NCI-H2227 treated with DMSO at 0.1 percent for 48 hours (cell line): Measurements from ENCODE around the gene MIB1.
A peak's percentile ranks its signal among the peaks of the same experiment; 100 is the strongest.
"Not testable (repeated sequence)": the region's sequence is repeated elsewhere in the genome, so short reads cannot be mapped to it uniquely, and the experiment has no call there.

ENCODE experiments used
- DNase-seq: peaks from one replicate; lab custom pipeline; 2025; lab: John Stamatoyannopoulos, UW

MIB1 gene

GRCh38 chr18:21743166-21743832 is 2.7 kb downstream of the MIB1 start:
- DNase-seq, result no peak

- no peak for DNase-seq
Measured at GRCh38 chr18:21745231-21745630, 4.6 kb downstream of the MIB1 start.

GRCh38 chr18:21747268-21747667 is 6.7 kb downstream of the MIB1 start:
- no peak for DNase-seq

- DNase-seq, result peak; percentile 41
Measured at GRCh38 chr18:21747764-21748693, 7.4 kb downstream of the MIB1 start.

- DNase-seq, result no peak
Measured at GRCh38 chr18:21757833-21758232, 17.2 kb downstream of the MIB1 start.

- no peak for DNase-seq
Measured at GRCh38 chr18:21759836-21760235, 19.2 kb downstream of the MIB1 start.

GRCh38 chr18:21760321-21760720 is 19.7 kb downstream of the MIB1 start:
- no peak for DNase-seq

GRCh38 chr18:21761471-21762115 is 21.0 kb downstream of the MIB1 start:
- no peak for DNase-seq

- no peak for DNase-seq
Measured at GRCh38 chr18:21762181-21762772, 21.7 kb downstream of the MIB1 start.

- DNase-seq, result no peak
Measured at GRCh38 chr18:21763846-21764646, 23.5 kb downstream of the MIB1 start.

GRCh38 chr18:21769206-21769605 is 28.6 kb downstream of the MIB1 start:
- DNase-seq, result no peak

- DNase-seq, result no peak
Measured at GRCh38 chr18:21774722-21775121, 34.1 kb downstream of the MIB1 start.

GRCh38 chr18:21777814-21778213 is 37.2 kb downstream of the MIB1 start:
- no peak for DNase-seq

- DNase-seq, result no peak
Measured at GRCh38 chr18:21786526-21786925, 45.9 kb downstream of the MIB1 start.

GRCh38 chr18:21796089-21796488 is 55.5 kb downstream of the MIB1 start:
- DNase-seq, result not testable (repeated sequence)

GRCh38 chr18:21798126-21798525 is 57.5 kb downstream of the MIB1 start:
- DNase-seq, result no peak

- no peak for DNase-seq
Measured at GRCh38 chr18:21799721-21800120, 59.1 kb downstream of the MIB1 start.

- no peak for DNase-seq
Measured at GRCh38 chr18:21803495-21803894, 62.9 kb downstream of the MIB1 start.

- no peak for DNase-seq
Measured at GRCh38 chr18:21805771-21806366, 65.3 kb downstream of the MIB1 start.

- DNase-seq, result no peak
Measured at GRCh38 chr18:21808185-21808584, 67.6 kb downstream of the MIB1 start.

- DNase-seq, result no peak
Measured at GRCh38 chr18:21809725-21810124, 69.1 kb downstream of the MIB1 start.
